HG03457 (cell line): ENCODE data around the gene KCNQ4.

ENCODE experiments used
- ATAC-seq: cut with Tn5 transposase; IDR thresholded peaks from one replicate; pipeline ENCODE4 v1.9.1; 2021; ENCODE audit warnings: moderate number of reproducible peaks; ENCODE audit not compliant: unreplicated experiment

The KCNQ4 gene

DNA sequence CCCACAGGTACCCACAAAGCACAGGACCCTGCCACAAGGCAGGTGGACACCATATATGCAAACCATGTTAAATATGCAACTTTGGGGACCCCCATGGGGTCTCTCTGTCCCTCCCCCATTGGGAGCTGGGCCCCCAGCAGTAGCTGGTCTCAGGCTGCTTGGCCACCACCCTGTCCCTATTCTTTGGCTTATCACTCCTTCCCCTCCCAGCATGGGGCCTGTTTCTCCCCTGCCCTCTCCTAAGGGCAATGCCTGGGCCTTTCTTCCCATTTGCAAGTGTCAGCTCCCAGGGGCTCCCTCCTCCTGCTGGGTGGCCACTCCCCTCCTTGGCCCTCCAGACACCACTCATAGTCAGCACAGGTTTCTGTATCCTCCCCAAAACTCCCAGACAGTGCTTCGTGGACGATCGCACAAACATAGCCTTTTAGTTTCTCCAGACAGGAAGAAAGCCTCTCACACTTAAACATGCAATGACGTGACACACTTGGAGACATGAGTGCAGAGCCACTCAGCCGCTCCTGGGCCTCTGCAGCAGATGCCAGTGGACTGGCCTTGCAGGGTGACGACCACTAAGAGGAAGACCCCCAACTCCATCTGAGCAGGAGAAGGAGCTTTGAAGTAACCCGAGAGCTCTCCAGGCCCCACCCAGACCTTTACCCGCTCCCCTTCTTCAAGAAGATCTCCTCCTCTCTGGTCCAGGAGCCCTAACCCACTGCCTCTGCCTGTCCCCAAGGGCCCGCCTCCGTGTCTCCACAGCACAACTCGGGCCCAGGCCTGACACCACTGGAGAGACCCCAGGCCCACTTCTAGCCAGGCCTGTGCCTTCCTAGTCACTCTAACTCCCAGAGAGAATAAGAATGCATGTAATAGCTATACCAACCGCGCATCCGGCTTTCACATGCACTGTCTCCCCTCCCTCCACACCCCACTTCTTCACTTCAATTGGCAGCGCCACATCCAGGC, 55.7 kb downstream of the KCNQ4 start:
- ATAC-seq = no peak

DNA sequence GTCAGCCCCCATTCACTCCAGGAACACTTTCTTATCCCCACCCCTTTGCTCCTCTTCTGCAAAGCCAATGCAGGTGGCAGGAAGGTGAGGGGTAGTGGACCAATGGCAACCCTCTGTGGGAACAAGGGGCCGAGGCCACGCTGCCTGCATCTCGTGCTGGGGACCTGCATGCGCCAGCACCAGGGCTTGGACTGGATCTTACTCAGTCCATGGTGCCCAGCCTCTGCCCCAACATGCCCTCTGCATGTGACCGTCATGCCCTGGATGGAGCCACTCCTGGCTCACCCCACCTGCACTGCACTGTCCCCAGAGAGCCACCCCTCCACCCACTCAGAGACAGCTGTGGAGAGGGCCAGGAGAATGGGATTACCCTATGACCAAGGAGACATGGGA, 56.4 kb downstream of the KCNQ4 start:
- ATAC-seq = no peak

GRCh38 chr1:40840526-40841323, 57.1 kb downstream of the KCNQ4 start:
- no peak for ATAC-seq

GRCh38 chr1:40841602-40842001, 58.0 kb downstream of the KCNQ4 start:
- ATAC-seq = no peak

DNA sequence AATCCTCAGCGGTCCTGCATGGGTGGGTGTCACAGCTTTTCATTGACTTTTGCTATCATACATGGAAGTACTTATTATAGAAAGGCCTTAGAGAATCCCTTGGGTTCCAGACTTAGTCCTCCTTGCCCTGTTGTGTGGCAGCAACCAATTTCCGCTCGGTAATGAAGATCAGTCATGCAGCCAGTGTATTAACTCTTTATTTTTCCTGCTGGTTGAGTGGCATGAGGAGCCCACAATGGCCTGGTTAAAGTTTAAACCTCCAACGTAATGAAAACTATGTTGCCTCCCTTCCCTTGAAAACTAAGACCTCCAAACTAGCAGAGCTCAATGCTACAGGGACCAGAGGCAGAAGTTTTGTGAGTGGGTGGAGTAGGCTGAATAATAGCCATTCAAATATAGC, 58.6 kb downstream of the KCNQ4 start:
- ATAC-seq = no peak

DNA sequence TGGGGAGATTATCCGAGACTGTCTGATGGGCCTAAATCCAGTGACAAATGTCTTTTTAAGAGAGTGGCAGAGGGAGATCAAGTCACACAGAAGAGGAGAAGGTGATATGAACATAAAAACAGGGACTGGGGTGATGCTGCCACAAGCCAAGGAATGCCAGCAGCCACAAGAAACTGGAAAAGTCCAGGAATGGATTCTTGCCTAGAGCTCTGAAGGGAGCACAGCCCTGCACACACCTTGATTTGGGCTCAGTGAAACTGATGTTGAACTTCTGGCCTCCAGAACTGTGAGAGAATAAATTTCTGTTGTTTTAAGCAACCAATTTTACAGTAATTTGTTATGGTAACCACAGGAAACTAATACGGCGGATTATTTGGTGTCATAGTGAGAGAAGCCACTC, 59.1 kb downstream of the KCNQ4 start:
- ATAC-seq = no peak

GRCh38 chr1:40844079-40844478, 60.5 kb downstream of the KCNQ4 start:
- ATAC-seq = no peak

DNA sequence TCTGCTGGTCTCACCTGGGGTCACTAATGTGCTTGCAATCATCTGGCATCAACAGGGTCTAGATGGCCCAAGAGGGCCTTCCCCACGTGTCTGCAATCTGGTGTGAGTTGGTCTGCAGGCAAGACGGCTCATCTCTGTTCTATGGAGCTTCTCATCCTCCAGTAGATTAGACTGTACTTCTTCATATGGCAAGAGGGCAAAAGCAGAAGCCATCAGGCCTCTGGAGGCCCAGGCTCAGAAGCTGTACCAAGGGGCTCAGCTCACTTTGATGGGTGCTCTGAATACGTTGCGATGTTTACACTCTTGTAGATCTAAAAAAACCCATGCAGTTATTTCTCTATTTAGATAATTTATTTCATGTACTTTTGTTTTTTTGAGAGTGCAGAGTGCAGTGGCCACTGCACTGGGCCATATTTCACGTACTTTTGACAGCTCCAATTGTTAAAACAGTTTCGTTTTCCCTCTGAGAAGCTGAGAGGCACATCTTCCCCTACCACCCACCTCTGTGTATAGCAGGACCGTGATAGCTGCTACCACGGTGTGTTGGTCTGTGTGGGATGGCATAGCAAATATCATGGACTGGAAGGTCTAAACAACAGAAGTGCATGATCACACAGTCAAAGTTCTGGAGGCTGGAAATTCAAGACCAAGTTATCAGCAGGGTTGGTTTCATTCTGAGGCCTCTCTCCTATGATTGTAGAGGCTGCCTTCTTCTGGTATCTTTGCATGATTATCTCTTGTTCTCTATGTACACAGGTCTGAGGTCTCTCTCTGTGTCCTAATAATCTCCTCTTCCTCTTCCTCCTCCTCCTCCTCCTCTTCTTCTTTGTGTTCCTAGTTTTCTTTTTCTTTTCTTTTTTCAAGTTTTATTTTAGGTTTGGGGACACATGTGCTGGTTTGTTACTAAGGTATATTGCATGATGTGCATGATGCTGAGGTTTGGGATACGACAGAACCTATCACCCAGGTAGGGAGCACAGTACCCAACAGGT, 61.6 kb downstream of the KCNQ4 start:
- ATAC-seq = no peak

DNA sequence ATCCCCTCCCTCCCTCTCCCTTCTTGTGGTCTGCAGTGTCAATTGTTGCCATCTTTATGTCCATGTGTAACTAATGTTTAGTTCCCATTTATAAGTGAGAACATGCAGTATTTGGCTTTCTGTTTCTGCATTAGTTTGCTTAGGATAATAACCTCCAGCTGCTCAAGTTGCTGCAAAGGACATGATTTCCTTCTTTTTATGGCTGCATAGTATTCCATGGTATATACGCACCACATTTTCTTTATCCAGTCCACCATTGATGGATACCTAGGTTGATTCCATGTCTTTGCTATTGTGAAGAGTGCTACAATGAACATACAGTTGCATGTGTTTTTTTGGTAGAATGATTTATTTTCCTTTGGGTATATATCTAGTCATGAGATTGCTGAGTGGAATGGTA, 62.3 kb downstream of the KCNQ4 start:
- no peak for ATAC-seq

DNA sequence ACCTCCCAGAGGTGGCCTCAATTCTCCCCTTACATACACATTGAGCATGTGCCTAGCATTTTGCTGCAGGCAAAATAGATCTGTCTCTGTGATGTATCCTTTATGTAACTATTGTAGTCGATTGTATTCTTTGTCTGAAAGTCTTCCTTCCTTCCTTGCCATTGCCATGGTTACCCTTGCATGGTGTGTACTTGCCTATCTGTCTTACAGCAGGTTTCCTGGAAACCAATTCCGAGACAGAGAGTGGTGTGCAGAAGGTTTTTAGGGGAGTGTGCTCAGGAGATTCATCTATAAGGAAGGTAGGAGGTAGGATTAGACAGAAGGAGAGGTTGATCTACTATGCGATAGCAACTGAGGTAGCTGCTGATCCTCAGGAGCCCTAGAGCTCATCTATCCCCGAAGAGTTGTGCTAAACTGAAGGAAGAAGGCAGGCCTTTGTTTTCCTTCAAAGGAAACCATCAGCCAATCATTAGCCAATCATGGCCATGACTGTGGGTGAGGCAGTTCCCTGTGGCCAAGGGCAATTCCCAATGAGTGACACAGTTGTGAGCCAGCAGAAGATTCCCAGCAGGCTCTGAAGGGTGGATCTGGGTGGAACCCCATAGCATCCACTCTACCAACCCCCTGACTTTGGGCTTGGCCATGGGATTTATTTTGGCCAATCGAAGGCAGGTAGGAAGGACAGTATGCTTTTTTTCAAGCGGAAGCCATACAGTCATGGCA, 63.6 kb downstream of the KCNQ4 start:
- no peak for ATAC-seq

DNA sequence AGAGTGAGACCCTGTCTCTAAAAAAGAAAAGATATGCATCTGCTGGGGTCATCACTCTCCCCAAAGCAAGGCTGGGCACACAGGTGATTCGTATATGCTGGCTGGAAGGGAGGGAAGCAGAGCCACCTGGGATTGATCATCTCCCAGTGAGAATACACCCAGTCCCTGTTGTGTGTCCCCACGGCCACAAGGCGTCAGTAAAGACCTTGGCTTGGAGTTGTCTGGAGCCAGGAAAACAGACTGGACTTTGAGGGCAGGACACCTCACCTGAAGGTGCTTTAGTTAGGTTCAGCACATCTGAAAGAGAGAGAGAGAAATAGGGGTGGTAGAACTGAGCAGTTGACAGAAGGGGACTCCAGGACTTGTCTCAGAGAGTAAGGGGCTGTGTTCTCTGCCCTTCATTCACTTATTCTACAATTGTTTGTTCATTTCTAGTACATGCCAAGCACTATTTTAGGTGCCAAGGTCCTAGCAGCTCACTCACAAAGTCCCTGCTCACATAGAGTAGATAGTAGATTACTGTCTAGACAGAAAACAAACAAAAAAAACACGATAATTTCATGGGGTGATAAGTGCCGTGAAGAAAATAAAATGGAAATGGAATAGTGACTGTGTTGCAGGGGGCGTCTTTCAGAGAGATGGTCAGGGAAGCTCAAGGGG, 65.1 kb downstream of the KCNQ4 start:
- no peak for ATAC-seq

DNA sequence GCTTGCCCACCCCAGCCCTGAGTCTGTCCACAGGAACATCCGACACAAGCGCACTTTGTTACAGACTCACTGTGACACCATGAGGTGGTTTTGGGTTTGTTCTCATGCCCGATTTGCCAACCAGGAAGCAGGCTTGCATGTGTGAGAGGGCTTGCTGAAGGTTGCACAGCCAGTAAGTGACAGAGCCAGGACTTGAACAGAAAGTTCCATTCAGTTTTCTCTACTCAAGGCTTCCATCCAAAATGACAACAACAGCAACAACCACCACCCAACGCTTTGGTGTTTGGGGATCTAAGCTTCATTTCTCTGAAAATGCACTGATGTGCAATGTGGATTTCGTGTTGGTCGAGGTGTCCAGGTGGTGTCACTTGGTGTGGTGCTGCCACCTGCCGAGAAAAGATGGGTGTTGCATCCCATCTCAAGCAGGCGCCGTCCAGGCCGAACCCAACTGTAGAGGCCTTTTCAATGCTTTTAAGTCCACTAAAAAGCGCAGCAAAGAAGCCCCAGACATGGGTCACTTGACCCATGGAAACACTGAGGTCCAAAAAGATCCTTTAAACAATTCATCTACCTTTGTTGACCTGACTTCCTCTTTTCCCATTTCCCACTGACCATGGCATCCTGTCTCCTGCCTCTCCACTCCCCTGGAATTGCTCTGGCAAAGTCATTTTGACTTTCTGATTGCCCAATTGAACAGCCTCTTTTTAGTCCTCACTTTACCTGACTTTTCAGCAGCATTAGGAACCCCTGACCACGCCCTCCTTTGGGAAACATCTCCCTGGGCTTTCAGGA, 66.4 kb downstream of the KCNQ4 start:
- ATAC-seq = no peak

GRCh38 chr1:40851643-40852042, 68.1 kb downstream of the KCNQ4 start:
- ATAC-seq = no peak

- no peak for ATAC-seq
These were observed 69.7 kb downstream of the KCNQ4 start for GRCh38 chr1:40853113-40853884.

GRCh38 chr1:40853885-40854170, 70.2 kb downstream of the KCNQ4 start:
- no peak for ATAC-seq

DNA sequence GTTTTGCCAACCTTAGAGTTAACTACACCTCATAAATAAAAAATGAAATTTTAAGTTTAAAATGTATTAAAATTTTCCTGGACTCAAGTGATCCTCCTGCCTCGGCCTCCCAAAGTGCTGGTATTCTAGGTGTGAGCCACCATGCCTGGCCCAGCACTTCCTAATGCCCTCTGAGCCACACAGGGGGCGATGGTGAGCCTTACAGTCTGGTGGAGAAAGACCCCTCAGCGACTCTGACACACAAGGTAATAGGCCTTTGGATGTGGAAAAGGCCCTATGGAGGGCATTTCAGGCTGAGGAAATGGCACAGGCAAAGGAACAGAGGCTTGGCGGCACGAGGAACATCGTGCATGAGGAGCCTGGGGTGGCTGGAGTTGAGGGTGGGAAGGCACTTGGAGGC, 71.9 kb downstream of the KCNQ4 start:
- no peak for ATAC-seq

- ATAC-seq = no peak
These were observed 72.5 kb downstream of the KCNQ4 start for GRCh38 chr1:40856116-40856515.

DNA sequence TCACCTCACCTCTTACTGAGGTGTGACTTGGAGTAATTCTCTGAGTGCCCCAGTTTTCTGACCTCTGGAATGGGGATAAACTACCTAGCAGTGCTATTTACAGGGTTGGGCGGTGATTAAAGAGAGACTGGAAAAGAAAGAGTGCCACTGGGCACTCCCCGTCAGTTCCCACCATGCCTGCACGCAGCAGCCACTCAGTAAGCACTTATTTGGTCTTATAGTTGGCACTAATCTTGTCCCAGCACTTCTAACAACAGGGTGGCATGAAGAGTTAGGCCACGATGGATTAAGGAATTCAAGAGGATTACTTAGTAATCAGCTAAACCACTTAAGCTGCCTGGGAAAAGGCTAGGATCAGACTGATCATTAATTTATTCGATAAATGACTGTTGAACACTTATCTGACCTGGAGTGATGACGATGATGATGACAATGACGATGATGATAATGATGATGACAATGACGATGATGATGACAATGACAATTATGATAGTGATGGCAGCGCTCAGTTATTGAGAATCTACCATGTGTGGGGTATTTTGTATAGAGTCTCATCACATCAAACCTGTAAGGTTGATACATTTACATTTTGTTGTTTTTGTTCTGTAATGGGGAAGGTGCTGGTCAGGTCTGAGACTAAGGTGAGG, 73.2 kb downstream of the KCNQ4 start:
- ATAC-seq = no peak
